ENCODE results near the gene MYO9A.

Gene MYO9A

DNA sequence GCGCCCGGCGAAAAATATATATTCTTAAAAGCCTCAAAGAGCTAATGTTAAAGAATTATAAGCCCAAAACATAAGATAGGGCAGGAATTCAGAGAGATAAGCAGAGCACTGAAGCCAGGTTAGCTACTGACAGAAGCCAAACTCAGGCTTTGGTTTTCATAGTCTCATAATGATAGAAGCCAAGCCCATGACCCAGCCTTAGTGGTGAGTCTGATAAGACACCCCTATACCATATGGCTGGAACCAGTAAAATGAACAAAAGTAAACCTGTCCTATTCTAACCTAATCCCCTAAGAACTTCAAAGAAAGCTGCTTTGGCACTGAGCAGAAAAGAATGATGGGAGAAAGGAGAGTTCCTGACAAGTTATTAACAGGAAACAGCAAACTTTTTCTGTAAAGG is 25.9 kb downstream of the MYO9A start:
- CTCF ChIA-PET = interaction anchor here (0.6 to 0.7 kb wide), 2 partner anchors 61 to 1079 kb away, joined by 3 read pairs; no protein-coding TSS in a partner anchor
- no peak overlapping the region for H3K4me3 ChIP-seq (ENCODE audit: low read depth, low read length)
- POLR2A ChIA-PET = interaction anchor here (0.5 kb wide), 1 partner anchor 233 kb away, joined by 3 read pairs; no protein-coding TSS in a partner anchor
- DNase-seq (ENCODE audit: low read depth, low spot score) = no peak
- TF ChIP-seq, protein P1, sequence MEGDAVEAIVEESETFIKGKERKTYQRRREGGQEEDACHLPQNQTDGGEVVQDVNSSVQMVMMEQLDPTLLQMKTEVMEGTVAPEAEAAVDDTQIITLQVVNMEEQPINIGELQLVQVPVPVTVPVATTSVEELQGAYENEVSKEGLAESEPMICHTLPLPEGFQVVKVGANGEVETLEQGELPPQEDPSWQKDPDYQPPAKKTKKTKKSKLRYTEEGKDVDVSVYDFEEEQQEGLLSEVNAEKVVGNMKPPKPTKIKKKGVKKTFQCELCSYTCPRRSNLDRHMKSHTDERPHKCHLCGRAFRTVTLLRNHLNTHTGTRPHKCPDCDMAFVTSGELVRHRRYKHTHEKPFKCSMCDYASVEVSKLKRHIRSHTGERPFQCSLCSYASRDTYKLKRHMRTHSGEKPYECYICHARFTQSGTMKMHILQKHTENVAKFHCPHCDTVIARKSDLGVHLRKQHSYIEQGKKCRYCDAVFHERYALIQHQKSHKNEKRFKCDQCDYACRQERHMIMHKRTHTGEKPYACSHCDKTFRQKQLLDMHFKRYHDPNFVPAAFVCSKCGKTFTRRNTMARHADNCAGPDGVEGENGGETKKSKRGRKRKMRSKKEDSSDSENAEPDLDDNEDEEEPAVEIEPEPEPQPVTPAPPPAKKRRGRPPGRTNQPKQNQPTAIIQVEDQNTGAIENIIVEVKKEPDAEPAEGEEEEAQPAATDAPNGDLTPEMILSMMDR (IDR thresholded peaks at IDR 0.05; ENCODE audit: insufficient read depth, low read length, missing control alignments) = no peak

DNA sequence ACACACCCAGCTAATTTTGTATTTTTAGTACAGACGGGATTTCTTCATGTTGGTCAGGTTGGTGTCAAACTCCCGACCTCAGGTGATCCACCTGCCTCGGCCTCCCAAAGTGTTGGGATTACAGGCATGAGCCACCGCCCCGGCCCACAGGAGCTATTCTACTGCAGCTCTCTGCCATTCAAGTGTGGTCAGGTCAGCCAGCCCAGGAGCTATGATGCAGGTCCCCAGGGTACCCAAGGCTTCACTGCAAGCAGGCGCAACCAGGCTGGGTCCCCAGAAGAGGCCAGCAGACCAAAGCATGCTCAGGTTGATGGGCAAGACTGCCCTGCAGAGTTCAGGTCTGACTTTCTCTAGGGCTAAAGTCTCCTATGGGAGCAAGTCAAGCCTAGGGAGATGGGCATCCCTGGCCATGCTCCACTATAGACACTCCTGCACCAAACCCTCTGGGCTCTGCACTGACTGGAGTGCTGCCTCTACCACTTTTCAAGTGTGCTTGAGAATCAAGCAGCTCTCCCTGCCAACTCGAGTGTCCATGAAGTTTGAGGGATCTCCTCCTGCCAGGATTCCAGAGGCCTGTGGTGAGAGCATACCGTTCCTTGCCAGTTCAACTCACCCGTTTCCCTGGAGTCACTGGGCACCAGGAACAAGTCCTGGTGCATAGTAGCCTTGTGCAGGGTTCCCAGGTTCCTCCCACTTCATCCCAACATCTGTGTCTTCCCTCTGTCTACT is 30.9 kb downstream of the MYO9A start:
- TF ChIP-seq, protein P1 (IDR thresholded peaks at IDR 0.05; ENCODE audit: insufficient read depth, low read length, missing control alignments) = no peak

DNA sequence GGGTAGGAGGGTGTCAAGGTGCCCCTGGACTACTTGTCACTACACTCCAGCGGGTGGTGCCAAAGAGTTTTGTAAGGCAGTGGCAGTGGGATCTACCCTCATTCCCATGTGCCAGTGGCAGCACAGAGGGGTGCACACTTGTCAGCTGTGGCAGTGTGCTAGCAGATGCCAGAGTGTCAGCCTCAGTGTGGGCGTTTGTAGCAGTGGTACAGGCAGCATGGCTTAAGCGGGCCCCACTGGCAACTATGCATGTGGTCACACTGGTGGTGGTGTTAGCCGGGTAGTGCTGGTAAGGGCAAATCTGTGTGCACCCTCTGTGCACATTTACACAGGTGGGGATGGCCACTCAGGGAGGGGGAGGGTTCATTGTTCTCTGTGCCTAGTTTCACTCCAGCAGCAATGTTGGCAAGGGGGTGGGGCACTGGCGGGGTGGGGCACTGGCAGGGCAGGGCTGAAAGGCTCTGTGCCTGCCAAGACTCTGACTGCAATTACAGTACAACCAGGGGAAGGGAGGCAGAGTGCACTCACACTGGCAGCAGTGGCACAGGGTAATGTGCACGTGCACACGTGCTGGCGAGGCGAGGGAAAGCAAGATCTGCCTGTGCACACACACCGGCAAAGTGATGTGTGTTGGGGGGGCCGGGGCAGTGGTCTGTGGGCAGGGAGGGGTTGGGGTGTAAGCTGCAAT is 31.8 kb downstream of the MYO9A start:
- TF ChIP-seq, protein P1 (IDR thresholded peaks at IDR 0.05; ENCODE audit: insufficient read depth, low read length, missing control alignments) = no peak
- POLR2A ChIA-PET = no interaction called here

More for the DNA sequence above, 30.9 kb downstream of the MYO9A start:
- CTCF ChIA-PET = no interaction called here
- POLR2A ChIA-PET = no interaction called here
- DNase-seq (ENCODE audit: low read depth, low spot score) = no peak
- no peak overlapping the region for H3K4me3 ChIP-seq (ENCODE audit: low read depth, low read length)

DNA sequence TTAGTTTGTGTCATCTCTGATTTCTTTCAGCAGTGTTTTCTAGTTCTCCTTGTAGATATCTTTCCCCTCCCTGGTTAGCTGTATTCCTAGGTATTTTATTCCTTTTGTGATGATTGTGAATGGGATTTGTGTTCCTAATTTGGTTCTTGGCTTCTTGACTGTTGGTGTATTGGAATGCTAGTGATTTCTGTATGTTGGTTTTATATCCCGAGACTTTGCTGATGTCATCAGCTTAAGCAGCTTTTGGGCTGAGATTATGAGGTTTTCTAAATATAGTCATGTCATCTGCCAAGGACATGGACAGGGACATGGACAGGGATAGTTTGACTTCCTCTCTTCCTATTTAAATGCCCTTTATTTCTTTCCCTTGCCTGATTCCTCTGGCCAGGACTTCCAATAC is 35.8 kb downstream of the MYO9A start:
- no peak overlapping the region for H3K4me3 ChIP-seq (ENCODE audit: low read depth, low read length)
- POLR2A ChIA-PET = no interaction called here

More for the DNA sequence above, 31.8 kb downstream of the MYO9A start:
- no peak for DNase-seq (ENCODE audit: low read depth, low spot score)
- no peak overlapping the region for H3K4me3 ChIP-seq (ENCODE audit: low read depth, low read length)
- CTCF ChIA-PET = no interaction called here

DNA sequence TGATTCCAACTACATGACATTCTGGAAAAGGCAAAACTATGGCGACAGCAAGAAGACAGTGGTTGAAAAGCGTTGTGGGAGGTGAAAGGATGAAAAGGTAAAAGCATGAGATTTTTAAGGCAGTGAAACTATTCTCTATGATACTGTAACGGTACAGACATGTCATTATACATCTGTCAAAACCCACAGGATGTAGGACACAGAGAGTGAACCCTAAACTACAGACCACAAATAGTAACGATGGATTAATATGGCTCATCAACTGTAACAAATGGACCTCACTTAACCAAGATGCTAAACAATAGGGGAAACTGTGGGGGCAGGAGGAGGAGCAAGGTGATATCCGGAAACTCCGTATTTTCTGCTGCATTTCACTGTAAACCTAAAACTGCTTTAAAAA is 39.1 kb downstream of the MYO9A start:
- no peak overlapping the region for H3K4me3 ChIP-seq (ENCODE audit: low read depth, low read length)
- CTCF ChIA-PET = no interaction called here
- DNase-seq (ENCODE audit: low read depth, low spot score) = no peak

More for the DNA sequence above, 35.8 kb downstream of the MYO9A start:
- CTCF ChIA-PET = no interaction called here
- no peak for DNase-seq (ENCODE audit: low read depth, low spot score)
- TF ChIP-seq, protein P1 (IDR thresholded peaks at IDR 0.05; ENCODE audit: insufficient read depth, low read length, missing control alignments) = no peak

DNA sequence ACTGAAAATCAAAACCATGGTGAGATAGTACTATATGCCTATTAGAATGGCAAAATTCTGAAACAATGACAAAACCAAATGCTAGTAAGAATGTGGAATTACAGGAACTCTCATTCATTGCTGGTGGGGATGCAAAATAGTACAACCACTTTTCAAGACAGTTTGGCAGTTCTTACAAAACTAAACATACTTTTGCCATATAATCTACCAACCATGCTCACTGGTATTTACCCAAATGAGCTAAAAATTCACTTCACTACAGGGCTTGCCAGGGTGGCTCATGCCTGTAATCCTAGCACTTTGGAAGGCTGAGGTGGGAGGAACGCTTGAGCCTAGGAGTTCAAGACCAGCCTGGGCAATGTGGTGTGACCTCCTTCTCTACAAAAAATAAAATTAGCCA is 40.0 kb downstream of the MYO9A start:
- DNase-seq (ENCODE audit: low read depth, low spot score) = peak; percentile 31
- TF ChIP-seq, protein P1 (IDR thresholded peaks at IDR 0.05; ENCODE audit: insufficient read depth, low read length, missing control alignments) = no peak
- H3K4me3 ChIP-seq (ENCODE audit: low read depth, low read length) = no peak overlapping the region
- ChIA-PET CTCF (no interaction called here), POLR2A (no interaction called here)

More for the DNA sequence above, 39.1 kb downstream of the MYO9A start:
- TF ChIP-seq, protein P1 (IDR thresholded peaks at IDR 0.05; ENCODE audit: insufficient read depth, low read length, missing control alignments) = no peak
- POLR2A ChIA-PET = no interaction called here

Measured in AG04449 (cell line).